GM21576 (cell line): ENCODE measurements around the gene HTD2.

Experiments
- ATAC-seq: cut with Tn5 transposase; IDR thresholded peaks from one replicate; pipeline ENCODE4 v1.9.1; 2021; ENCODE audit warnings: mild to moderate bottlenecking, moderate library complexity; ENCODE audit not compliant: unreplicated experiment

Gene HTD2

GRCh38 chr3:58355179-58355578, 48.9 kb downstream of the HTD2 start:
- peak; percentile 53 for ATAC-seq

GRCh38 chr3:58356054-58356453, 49.7 kb downstream of the HTD2 start:
- no peak for ATAC-seq

- no peak for ATAC-seq
Observed at GRCh38 chr3:58357402-58357801, 51.1 kb downstream of the HTD2 start.

GRCh38 chr3:58358092-58358491, 51.8 kb downstream of the HTD2 start:
- no peak for ATAC-seq

- ATAC-seq: no peak
Observed at GRCh38 chr3:58358808-58359207, 52.5 kb downstream of the HTD2 start.

- no peak for ATAC-seq
Observed at GRCh38 chr3:58359621-58360020, 53.3 kb downstream of the HTD2 start.

- ATAC-seq: no peak
Observed at GRCh38 chr3:58361866-58362265, 55.5 kb downstream of the HTD2 start.

GRCh38 chr3:58366699-58367098, 60.4 kb downstream of the HTD2 start:
- no peak for ATAC-seq

GRCh38 chr3:58369038-58369437, 62.7 kb downstream of the HTD2 start:
- ATAC-seq: no peak
